Fibroblast of skin of abdomen (primary cell): Measurements from ENCODE around the gene DLX2.
"Not testable (repeated sequence)": the region's sequence is repeated elsewhere in the genome, so short reads cannot be mapped to it uniquely, and the experiment has no call there.

Experiments used
- DNase-seq: peaks from one replicate; pipeline ENCODE4 v3.0.0-alpha.2; 2013

The DLX2 gene

DNA sequence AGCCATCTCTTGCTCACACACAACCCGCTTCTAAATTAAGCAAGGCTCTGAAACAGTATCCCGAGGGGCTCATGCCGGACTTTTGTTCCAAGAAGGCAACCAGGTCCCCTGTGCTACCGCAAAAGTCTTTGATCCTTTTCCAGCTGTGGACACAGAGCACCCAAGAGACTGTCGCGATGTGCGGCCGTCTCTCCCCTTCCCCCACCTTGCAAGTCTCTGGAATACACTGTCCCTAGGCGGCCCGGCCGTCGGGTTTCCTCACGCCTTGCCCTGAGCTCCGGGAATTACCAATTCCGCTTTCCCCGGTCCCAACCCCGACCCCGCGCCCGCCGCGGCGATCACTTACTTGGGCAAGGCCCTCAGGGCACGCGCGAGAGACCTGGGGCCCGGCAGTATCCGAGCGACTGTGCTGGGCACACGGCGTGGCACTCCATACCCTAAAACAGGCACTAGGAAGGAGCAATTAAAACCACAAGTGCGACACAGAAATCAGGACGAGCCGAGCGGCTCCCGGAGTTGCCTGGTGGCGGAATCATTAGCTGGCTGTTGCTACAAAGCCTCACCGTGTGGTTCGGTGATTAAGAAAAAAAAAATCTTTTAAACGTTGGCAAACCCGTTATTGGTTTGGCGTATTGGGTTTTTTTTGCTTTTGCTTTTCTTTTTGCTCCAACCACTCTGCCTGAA is 19.6 kb downstream of the DLX2 start:
- DNase-seq, result no peak

- no peak for DNase-seq
Measured at GRCh38 chr2:172082105-172082943, 20.4 kb downstream of the DLX2 start.

DNA sequence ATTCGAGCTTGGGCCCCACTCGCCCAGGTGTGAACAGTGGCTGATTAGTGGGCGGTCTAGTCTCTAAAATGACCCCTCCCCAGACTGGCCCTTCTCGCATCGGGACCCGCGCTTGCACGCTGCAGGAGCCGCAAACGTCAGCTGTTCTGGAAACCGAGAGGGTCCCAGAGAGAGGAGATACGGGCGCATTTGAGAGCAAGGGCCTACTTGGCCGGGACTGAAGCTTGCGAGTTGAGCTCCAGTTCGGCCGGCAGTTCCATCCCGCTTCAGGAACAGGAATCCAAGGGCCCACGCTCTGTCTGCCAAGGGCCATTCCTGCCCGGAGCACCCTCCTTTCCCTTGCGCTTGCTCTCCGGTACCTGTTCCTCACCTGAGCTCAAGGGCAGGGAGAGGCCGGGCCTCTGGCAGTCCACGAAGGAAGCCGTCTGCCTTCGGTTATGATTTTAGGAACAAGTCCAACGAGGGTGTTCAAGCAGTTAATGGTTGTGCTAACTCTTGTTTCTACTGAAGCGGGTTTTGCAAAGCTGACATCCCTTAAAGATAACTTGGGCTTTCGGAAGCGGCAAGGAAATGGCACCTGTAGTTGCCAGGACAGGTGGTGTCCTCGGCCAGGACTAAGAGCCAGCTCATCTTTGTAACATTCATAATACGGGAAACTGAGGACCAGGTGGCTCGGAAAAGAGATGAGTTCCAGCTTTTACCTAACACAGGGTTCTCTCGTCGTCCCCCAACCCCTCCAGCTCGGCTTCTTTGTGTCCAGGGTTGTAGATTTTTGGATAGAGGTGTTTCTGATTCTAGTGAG is 21.3 kb downstream of the DLX2 start:
- DNase-seq, result no peak

DNA sequence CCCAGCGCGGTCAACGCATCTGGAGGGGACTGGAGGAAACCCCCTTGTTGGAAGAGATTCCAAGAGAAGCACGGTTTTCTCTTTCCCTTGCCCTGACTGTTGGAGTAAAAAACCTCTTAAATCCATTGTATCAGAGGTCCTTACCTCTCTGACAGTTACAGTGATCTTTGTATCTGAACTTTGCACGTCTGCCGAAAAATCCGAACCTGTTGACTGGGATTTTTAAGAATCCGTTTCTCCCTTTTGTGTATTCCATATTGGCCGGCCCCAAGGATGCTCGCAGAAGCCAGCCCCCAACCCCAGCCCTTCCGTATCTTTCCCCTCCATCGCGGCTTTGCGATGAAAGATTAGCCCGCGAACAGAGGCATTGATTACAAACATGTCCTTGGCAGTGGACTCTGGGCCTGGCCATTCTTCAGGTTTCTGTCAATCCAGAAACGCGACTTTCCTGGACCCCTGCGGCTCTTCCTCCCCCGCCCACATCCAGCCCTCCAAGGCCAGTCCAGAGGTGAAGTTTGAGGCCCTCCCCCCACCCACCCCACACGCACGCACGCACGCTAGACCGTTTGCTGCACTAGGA is 22.0 kb downstream of the DLX2 start:
- no peak for DNase-seq

- DNase-seq, result no peak
Measured at GRCh38 chr2:172079838-172080640, 22.7 kb downstream of the DLX2 start.

DNA sequence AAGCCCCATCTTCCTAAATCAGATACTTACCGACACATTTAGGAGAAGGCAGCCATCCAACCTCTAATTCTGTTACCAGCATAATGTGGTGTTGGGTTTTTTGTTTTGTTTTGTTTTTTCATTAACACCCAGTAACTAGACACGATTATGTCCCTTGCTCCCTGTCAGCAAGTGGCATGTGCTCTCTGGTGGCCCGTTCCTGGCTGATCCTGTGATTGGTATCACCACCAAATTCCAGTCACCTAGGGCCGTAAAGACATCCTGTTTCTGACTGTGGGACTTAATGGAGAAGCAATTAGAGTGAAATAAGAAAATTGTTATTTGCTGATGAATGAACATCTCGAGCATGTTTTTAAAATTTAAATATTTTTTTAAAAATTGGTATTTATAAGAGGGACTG is 23.3 kb downstream of the DLX2 start:
- DNase-seq, result no peak

DNA sequence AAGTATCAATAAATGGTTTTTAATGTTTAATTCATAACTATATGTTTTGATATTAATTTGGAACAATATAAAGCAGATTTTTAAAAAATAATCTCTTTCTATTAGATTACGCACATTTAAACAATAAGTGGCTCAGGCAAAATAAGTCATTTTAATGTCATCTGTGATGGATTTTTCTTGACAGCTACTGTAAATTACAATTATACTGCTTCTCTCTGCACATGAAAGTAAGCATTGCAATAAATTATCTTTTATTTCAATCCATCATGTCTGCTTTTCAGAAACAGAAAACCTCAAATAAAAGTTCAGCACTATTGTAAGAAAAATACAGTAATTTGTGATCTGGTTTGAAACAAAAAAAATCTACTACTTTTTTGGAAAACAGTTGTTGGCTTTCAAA is 28.4 kb downstream of the DLX2 start:
- no peak for DNase-seq

DNA sequence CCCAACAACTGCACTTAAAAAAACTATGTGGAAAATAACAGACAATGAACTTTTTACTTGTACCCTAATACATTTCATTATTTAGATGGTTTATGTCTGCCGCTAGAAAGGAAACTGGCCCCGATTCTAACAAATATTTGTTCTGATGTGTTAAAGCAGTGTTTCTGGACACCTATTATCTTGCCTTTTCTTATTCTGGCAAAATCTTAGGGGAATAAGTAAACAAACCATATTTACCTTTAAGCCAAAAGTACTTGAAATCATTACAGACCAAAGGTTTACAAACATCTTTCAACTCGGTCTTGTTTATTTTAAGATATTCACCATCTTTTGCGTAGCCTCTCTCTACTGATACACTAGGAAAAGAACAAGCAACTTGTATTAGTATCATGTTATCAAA is 29.2 kb downstream of the DLX2 start:
- no peak for DNase-seq

DNA sequence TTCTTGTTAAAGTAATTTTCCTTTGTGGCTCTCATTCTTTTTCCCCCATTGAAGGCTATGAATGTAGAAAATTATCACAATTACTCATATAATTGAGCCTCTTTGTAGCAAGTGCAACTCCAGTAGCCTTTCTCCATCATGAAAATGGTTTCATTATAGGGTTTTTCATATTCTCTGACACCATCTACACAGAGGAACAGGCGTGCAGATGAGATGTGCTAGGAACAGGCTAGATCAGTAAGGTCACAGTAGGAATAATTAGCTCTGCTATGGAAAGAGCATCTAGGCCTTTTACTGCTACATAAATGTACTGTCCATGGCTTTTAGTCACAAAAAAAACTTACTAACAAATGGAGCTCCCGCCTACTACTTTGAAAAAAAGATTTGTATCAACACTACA is 30.0 kb downstream of the DLX2 start:
- DNase-seq, result no peak

DNA sequence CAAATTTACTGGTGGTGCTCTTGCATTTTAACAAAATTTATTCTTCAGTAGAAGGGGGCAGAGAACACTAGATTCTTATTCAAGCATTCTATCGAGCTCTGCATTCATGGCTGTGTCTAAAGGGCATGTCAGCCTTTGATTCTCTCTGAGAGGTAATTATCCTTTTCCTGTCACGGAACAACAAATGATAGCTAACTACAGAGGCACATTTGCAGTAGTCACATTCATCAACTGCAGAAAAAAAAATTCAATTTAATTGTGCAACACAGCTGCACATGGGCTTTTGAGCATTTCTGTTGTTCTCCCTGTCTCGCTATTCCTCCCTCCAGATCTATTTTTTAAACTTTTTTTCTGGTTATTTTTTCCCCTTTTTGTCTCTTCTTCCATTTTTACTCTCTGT is 30.4 kb downstream of the DLX2 start:
- DNase-seq, result no peak

DNA sequence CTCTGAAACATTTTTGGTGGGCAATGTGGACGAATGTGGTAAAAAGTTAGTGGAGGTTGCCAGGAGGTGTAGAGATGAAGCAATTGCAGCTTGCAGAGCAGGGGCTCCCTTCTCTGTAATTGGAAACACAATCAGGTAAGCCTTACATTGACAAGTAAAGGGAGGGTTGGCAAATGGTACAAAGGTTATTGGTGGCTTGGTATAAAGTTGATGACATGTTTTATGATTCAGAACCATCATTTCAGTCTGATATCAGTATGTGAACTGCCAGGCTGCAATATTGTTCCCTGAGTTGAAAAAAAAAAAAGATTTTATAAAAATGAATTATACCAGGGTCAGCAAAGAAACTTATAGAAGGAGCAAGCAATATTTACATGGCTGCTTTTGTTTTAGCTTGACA is 31.8 kb downstream of the DLX2 start:
- DNase-seq, result no peak

GRCh38 chr2:172067905-172068304 is 34.8 kb downstream of the DLX2 start:
- not testable (repeated sequence) for DNase-seq

GRCh38 chr2:172066394-172066886 is 36.3 kb downstream of the DLX2 start:
- DNase-seq, result no peak

DNA sequence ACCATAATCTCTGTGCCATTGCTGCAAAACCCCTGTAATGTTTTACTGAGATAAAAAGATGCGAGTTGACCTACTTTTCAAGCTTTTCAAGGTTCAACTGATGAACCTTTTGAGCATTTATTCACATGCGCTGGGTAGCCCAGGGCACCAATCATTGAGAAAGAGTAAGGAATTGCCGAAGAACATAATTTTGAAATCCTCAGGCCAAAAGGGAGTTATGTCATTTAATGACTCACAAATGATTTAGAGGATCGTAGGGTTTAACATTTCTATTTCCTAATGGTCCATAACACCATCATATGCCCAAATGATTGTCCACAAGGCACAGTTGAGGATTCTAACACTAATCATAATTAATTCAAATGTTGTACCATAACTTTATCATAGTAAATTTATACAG is 37.6 kb downstream of the DLX2 start:
- DNase-seq, result no peak

DNA sequence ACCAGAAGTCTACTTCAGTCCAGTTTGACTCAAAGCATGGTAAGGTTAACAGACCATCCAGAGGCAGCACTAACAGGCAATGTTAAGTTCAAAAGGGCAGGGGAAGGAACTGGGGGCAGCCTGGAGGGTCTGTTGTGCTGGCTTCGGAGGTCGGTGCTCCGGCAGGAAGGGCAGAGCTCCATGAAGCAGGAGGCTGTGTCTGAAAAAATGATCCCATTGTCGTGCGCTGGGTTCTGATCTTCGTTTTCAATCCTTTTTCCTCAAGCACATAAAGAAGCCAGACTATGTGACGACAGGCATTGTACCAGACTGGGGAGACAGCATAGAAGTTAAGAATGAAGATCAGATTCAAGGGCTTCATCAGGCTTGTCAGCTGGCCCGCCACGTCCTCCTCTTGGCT is 39.3 kb downstream of the DLX2 start:
- no peak for DNase-seq

DNA sequence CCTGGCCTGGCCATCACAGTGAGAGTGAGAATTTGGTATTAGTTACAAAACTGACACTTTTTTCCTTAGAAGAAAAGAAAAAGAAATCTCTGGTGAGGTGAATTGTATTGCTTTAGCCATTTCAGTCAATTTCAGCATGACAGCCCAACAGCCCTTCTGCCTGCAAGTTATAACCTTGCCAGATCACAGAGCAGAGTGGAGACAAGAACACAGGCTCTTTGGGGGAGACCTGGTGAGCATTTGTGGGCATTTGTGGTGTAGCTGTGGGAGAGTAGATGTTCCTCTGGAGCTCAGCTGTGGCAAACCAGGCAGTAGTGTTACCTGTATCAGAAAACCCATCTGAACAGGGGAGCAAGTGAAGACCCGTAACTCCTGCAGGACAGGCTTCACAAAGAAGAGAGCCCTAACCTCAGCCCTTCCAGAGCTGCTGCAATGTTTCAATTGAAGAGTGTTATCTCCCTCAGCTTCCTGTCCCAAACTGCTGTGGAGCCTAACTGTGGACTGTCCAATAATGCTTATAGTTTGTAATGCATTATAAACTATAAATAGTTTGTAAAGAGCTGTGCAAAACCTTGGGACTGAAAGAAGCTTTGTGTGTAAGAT is 40.2 kb downstream of the DLX2 start:
- no peak for DNase-seq

GRCh38 chr2:172060118-172060517 is 42.6 kb downstream of the DLX2 start:
- DNase-seq, result not testable (repeated sequence)

DNA sequence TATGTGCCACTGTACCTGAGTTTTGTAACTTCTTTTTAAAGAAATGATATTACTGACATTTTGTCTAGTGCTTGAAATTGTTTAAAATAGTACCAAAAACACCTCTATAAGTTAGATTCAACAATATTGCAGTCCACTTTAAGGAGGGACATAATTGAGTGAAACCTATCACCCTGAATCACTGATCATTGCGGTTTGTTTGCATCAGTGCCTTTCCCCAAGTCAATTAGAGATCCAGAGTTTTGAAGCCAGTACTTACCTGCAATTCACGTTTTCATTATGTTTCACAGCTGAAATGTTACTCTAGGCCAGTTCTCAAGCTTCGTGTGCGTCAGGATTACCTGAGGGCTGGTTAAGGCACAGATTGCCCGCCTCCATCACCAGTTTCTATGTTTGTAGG is 44.0 kb downstream of the DLX2 start:
- no peak for DNase-seq

DNA sequence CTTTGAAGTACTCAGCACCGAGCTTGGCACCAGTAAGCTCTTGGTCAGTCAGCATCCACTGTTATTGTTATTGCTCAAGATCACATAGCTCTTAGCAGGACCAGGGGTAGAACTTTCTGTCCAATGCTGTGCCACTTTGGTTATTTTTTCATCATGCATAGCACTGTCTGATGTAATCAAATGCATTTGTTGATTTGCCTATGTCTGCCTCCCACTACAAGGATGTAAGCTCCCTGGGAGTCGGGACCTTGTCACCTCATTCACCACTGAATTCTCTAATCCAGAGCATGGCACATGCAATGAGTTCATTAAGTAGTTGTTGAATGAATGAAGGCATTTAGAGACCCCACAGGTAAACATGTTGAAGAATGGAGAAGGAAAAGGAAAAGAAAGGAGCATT is 46.4 kb downstream of the DLX2 start:
- DNase-seq, result no peak

DNA sequence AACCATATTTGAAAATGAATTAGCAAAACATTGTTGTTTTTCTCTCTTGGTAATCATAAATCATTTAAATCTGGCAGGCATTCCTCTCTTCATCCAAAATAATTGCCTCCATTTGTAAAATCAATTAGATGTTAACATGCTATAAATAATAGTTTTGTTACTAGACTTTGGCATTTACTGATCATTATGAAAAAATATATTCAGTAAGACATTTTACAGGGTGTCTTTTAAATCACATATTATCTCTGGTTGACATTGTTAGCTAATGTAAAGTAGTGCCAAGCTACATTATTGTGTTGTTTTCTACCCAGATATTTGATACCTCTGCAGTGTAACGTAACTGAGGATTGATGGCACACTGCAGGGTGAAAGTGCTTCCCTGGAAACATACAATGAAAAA is 49.2 kb downstream of the DLX2 start:
- DNase-seq, result no peak
